ENCODE results near the gene ATP13A5.

The ATP13A5 gene

DNA sequence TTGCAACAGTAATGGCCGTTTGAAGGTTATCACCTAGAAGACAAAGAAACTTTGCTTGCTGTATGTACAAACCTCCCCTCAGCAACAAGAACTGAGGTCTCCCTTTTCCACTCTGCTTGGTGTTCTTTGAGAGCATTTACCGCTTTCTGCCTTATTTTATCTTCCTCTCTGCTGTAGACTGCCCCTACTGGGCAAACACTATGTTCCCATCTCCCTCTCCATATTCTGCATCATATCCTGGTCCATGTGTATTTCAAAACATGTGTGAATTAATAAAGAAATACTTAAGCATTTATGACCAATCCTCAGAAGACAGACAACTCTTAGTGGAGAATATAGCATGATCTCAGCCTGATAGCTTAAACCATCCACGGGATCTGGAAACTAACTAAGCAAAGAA, 64.4 kb downstream of the ATP13A5 start:
- TF ChIP-seq, protein P1, sequence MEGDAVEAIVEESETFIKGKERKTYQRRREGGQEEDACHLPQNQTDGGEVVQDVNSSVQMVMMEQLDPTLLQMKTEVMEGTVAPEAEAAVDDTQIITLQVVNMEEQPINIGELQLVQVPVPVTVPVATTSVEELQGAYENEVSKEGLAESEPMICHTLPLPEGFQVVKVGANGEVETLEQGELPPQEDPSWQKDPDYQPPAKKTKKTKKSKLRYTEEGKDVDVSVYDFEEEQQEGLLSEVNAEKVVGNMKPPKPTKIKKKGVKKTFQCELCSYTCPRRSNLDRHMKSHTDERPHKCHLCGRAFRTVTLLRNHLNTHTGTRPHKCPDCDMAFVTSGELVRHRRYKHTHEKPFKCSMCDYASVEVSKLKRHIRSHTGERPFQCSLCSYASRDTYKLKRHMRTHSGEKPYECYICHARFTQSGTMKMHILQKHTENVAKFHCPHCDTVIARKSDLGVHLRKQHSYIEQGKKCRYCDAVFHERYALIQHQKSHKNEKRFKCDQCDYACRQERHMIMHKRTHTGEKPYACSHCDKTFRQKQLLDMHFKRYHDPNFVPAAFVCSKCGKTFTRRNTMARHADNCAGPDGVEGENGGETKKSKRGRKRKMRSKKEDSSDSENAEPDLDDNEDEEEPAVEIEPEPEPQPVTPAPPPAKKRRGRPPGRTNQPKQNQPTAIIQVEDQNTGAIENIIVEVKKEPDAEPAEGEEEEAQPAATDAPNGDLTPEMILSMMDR (IDR thresholded peaks at IDR 0.05; ENCODE audit: low read depth, low read length): no peak
- no peak overlapping the region for H3K4me3 ChIP-seq (ENCODE audit: low read depth, low read length)
- in situ Hi-C loops (cut with HindIII; ENCODE audit: low sequenced_read_pairs): no loop called here
- DNase-seq (ENCODE audit: low read depth, low spot score): no peak

DNA sequence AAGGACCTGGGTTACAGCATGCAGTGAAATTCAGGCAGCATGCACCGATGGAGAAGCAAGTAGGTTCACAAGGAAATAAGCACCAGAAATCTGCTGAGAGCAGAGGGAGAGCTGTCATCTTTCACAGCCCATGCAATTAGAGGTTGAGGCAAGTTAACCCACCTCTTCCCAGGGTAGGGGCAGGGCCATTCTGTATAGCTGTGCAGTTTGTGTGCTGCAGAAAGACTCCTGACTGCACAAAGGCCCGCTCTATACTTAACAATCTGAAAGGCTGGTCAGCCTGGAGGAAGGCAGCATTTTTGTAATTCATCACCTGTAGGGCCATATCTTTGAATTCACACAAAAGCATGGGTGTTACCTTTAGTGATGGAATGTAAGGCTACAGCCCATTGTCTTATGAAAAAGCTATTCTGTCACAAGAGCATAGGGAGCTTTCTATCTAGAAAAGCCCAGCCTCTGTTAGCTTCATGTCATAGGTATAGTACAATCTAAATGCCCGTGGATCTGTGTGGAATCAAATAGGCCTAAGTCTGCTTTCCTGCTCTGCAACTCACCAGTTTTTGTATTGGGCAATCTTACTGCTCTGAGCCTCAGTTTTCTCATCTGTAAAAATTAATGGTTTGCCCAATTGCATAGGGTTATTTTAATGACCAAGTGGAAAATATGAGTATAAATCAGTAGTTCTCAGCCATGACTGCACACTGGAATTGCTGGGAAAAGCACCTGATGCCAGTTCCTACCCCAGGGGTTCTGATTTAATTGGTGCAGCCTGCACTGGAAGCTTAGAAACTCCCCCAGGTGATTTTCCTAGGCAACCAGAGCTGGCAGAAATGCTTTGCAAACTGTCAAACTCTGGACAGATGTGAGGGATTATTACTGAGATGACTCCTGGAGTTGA, 65.2 kb downstream of the ATP13A5 start:
- DNase-seq (ENCODE audit: low read depth, low spot score): no peak
- no peak overlapping the region for H3K4me3 ChIP-seq (ENCODE audit: low read depth, low read length)
- TF ChIP-seq, protein P1 (IDR thresholded peaks at IDR 0.05; ENCODE audit: low read depth, low read length): no peak
- in situ Hi-C loops (cut with HindIII; ENCODE audit: low sequenced_read_pairs): no loop called here

DNA sequence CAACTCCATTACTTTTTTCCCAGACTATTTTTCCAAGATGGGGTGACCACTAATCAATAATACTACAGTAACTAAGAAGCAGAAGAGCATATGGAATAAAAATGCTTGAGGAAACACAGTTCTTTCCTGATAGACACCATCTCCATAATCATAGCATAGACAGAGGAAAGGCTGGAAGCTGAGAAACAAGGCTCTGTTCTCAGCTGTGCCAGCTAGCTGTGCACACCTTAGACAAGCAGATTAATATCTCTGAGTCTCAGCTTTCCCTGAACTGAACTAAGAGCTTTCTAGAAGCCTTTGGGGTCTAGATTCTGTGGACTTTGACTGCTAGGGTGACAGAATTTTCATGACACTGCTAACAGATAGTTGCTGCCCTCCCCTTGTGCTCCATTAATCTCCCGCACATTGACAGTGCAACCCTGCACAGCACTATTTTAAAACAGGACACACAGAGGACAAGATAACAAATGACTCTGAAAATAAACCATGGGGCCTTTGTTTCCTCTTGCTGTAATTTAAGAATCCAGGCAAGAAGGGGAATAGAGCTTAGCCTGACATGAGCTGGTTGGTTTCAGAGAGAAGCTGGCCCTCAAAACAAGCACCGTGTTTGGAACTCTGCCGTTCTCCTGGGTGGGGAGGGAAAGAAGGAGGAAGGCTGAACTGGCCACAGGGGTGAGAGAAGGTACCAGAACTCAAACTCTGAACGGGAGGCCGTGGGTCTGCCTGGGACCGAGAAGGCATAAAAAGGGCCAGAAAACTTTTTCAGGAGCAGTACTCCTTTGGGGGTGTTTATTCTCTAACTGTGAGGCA, 67.4 kb downstream of the ATP13A5 start:
- in situ Hi-C loops (cut with HindIII; ENCODE audit: low sequenced_read_pairs): no loop called here
- H3K4me3 ChIP-seq (ENCODE audit: low read depth, low read length): no peak overlapping the region
- DNase-seq (ENCODE audit: low read depth, low spot score): no peak
- TF ChIP-seq, protein P1 (IDR thresholded peaks at IDR 0.05; ENCODE audit: low read depth, low read length): no peak

DNA sequence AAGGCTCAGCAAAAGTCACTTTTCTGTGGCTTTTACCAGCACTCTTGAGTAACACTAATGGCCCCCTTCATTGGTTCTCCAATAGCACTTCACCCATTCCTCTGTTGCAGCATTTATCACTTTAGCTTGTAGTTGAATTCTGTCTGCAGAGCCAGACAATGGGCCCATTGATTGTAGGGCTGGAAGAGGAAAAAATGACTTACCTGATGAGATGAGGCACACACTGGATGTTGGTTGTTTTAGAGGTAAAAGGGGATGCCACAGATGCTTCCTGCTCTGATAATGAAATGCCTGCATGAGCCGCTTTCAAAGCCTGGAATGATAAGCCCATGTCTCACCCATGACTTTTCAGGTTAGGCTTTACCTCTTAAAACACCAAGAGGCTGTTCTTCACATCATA, 73.2 kb downstream of the ATP13A5 start:
- DNase-seq (ENCODE audit: low read depth, low spot score): no peak
- H3K4me3 ChIP-seq (ENCODE audit: low read depth, low read length): no peak overlapping the region
- in situ Hi-C loops (cut with HindIII; ENCODE audit: low sequenced_read_pairs): no loop called here
- TF ChIP-seq, protein P1 (IDR thresholded peaks at IDR 0.05; ENCODE audit: low read depth, low read length): no peak

DNA sequence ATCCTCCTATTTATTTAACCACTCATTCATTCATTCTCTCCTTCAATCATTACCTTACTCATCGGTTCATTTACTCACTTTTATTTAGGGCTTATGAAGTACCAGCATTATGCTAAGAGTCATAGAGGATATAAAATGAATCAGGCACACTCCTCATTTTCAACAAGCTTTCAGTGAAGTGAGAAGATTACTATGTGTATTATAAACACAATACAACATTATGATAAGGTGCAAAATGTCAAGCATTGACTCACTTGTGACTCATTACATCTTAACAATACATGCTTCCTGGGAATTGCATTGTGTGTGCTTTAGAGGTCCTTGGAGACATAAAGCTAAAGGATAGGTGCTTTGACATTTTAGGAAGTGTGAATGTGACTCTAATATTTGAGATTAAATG, 77.1 kb downstream of the ATP13A5 start:
- no peak overlapping the region for H3K4me3 ChIP-seq (ENCODE audit: low read depth, low read length)
- TF ChIP-seq, protein P1 (IDR thresholded peaks at IDR 0.05; ENCODE audit: low read depth, low read length): no peak
- in situ Hi-C loops (cut with HindIII; ENCODE audit: low sequenced_read_pairs): no loop called here
- peak; percentile 45 for DNase-seq (ENCODE audit: low read depth, low spot score)

DNA sequence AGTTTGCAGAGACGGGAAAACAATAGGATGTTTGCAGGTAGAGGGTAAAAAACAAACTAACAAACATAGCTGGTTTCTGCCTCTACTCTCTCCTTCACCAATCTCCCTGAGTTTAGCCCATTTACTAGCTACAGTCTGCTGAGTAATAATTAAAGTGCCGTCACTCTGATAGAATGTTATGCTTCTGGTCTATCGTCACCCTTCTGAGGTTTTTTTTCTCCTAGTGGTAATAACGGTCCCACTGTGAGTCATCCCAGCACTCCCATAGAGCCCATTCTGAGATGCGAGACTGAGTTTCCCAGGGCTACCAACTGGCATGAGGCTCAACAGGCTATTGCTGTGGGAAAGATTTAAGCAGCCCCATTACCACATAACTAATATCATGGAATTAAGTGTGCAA, 81.1 kb downstream of the ATP13A5 start:
- DNase-seq (ENCODE audit: low read depth, low spot score): peak; percentile 86
- H3K4me3 ChIP-seq (ENCODE audit: low read depth, low read length): no peak overlapping the region
- in situ Hi-C loops (cut with HindIII; ENCODE audit: low sequenced_read_pairs): no loop called here
- TF ChIP-seq, protein P1 (IDR thresholded peaks at IDR 0.05; ENCODE audit: low read depth, low read length): no peak
